IMR-90 (cell line): Measurements from ENCODE around the gene GAS7. TPM values are rescaled to one million over a fixed set of nuclear protein-coding genes. Genes with fewer than 3 reads are reported as not detected.
A peak's percentile ranks its signal among the peaks of the same experiment; 100 is the strongest.

Experiments
- ATAC-seq: fragments of 200-7000 bp; cut with Tn5 transposase; 2 replicates; pipeline ENCODE4 v1.9.1; 2020; ENCODE audit warnings: low read depth, mild to moderate bottlenecking, moderate library complexity
- BruUV-seq: library from RNA; stranded (reverse); fragments of 400-500 nt; replicated peaks from 2 replicates; lab custom pipeline; 2021; lab: Mats Ljungman, UMichigan
- CTCF ChIA-PET: fragments of 300-600 bp; formaldehyde crosslinking; extraction: SDS; loops from one replicate; lab custom pipeline; 2021; ENCODE audit warnings: antibody characterized with exemption; lab: Yijun Ruan, JAX
- POLR2A ChIA-PET: fragments of 300-600 bp; sonication (Branson Sonifier 250); formaldehyde crosslinking; loops from one replicate; lab custom pipeline; 2022; ENCODE audit warnings: antibody characterized with exemption; ENCODE audit not compliant: unreplicated experiment; lab: Charles Lee
- DNase-seq: peaks from one replicate; pipeline ENCODE4 v3.0.0; 2013
- H2AFZ ChIP-seq: replicated peaks from 2 replicates; pipeline ENCODE3; 2013; ENCODE audit warnings: low read length, mild to moderate bottlenecking; ENCODE audit not compliant: poor library complexity
- H2AK5ac ChIP-seq: 2 replicates; pipeline ENCODE4 v1.6.1; 2013; ENCODE audit warnings: low read depth, low read length, inconsistent platforms
- H2AK9ac ChIP-seq: replicated peaks from 2 replicates; pipeline ENCODE3; 2013; ENCODE audit warnings: mild to moderate bottlenecking, low read depth, low read length, moderate library complexity; ENCODE audit not compliant: poor library complexity
- H2BK120ac ChIP-seq: 2 replicates; pipeline ENCODE4 v1.6.1; 2013; ENCODE audit warnings: low read depth, low read length, inconsistent platforms
- H2BK15ac ChIP-seq: 3 replicates; pipeline ENCODE4 v1.6.1; 2013; ENCODE audit warnings: low read depth, low read length, inconsistent platforms
- H2BK20ac ChIP-seq: 2 replicates; pipeline ENCODE4 v1.6.1; 2013; ENCODE audit warnings: low read depth, mild to moderate bottlenecking, inconsistent platforms, low read length, moderate library complexity
- H2BK5ac ChIP-seq: 2 replicates; pipeline ENCODE4 v1.6.1; 2013; ENCODE audit warnings: mild to moderate bottlenecking, low read depth, low read length, inconsistent platforms; ENCODE audit not compliant: poor library complexity, severe bottlenecking
- H3K14ac ChIP-seq: replicated peaks from 2 replicates; pipeline ENCODE4 v1.6.1; 2013; ENCODE audit warnings: low read depth, low read length, inconsistent platforms
- H3K18ac ChIP-seq: 2 replicates; pipeline ENCODE4 v1.6.1; 2013; ENCODE audit warnings: low read depth, low read length, control low read depth
- H3K23ac ChIP-seq: 2 replicates; pipeline ENCODE4 v1.6.1; 2013; ENCODE audit warnings: low read depth, low read length, inconsistent platforms
- H3K27ac ChIP-seq: 2 replicates; pipeline ENCODE4 v1.5.1; 2013; ENCODE audit warnings: mild to moderate bottlenecking, control low read depth, low read length; ENCODE audit not compliant: insufficient read depth
- H3K27me3 ChIP-seq: 2 replicates; pipeline ENCODE4 v1.6.1; 2013; ENCODE audit warnings: low read length; ENCODE audit not compliant: control insufficient read depth, insufficient read depth
- H3K36me3 ChIP-seq: 2 replicates; pipeline ENCODE4 v1.6.1; 2013; ENCODE audit warnings: low read length, mixed read lengths; ENCODE audit not compliant: control insufficient read depth, insufficient read depth
- H3K4ac ChIP-seq: 2 replicates; pipeline ENCODE4 v1.6.1; 2013; ENCODE audit warnings: low read depth, low read length, inconsistent platforms
- H3K4me1 ChIP-seq: 2 replicates; pipeline ENCODE4 v1.6.1; 2013; ENCODE audit warnings: low read length, mixed read lengths; ENCODE audit not compliant: control insufficient read depth, insufficient read depth
- H3K4me2 ChIP-seq: 2 replicates; pipeline ENCODE4 v1.6.1; 2013; ENCODE audit warnings: low read depth, mild to moderate bottlenecking, control low read depth, low read length, moderate library complexity
- H3K4me3 ChIP-seq: 2 replicates; pipeline ENCODE4 v1.5.1; 2013; ENCODE audit warnings: low read depth, mild to moderate bottlenecking, control low read depth, low read length, moderate library complexity; ENCODE audit not compliant: insufficient read depth
- H3K56ac ChIP-seq: 2 replicates; pipeline ENCODE4 v1.6.1; 2013; ENCODE audit warnings: low read length, inconsistent platforms; ENCODE audit not compliant: insufficient read depth; ENCODE audit errors: extremely low read depth
- H3K79me1 ChIP-seq, 2 experiments: 2 replicates each; pipeline ENCODE4 v1.6.1; 2013; ENCODE audit warnings: low read length in 2 of 2, inconsistent platforms in 1 of 2, low read depth in 1 of 2
- H3K9ac ChIP-seq: 2 replicates; pipeline ENCODE4 v1.6.1; 2013; ENCODE audit warnings: low read depth, low read length, control low read depth
- H3K9me1 ChIP-seq: 2 replicates; pipeline ENCODE4 v1.6.1; 2013; ENCODE audit warnings: low read length, inconsistent platforms; ENCODE audit not compliant: insufficient read depth
- H3K9me3 ChIP-seq: 2 replicates; pipeline ENCODE4 v1.6.1; 2013; ENCODE audit warnings: low read length; ENCODE audit not compliant: control insufficient read depth, insufficient read depth
- H4K20me1 ChIP-seq: 2 replicates; pipeline ENCODE4 v1.6.1; 2013; ENCODE audit warnings: low read length, inconsistent platforms; ENCODE audit not compliant: insufficient read depth
- H4K5ac ChIP-seq: 2 replicates; pipeline ENCODE4 v1.6.1; 2013; ENCODE audit warnings: mild to moderate bottlenecking, low read depth, low read length, control low read depth
- H4K8ac ChIP-seq, 2 experiments: 2 replicates each; pipeline ENCODE4 v1.6.1; 2013; ENCODE audit warnings: low read depth in 2 of 2, low read length in 2 of 2, control low read depth in 1 of 2, inconsistent platforms in 1 of 2
- H4K91ac ChIP-seq: 2 replicates; pipeline ENCODE4 v1.6.1; 2013; ENCODE audit warnings: low read depth, low read length, inconsistent platforms; ENCODE audit not compliant: insufficient read depth
- BHLHE40 ChIP-seq: fragments of 150-350 bp; IDR thresholded peaks from 2 replicates; pipeline ENCODE4 v1.6.1; 2016; ENCODE audit warnings: mild to moderate bottlenecking, low read depth, low read length
- CEBPB ChIP-seq: IDR thresholded peaks from 2 replicates; pipeline ENCODE4 v1.6.1; 2012; ENCODE audit warnings: low read depth, low read length, improper control_type of control experiment
- CHD1 ChIP-seq: IDR thresholded peaks from 2 replicates; pipeline ENCODE4 v1.6.1; 2012; ENCODE audit warnings: low read depth, low read length, improper control_type of control experiment
- MAFK ChIP-seq: IDR thresholded peaks from 2 replicates; pipeline ENCODE4 v1.6.1; 2012; ENCODE audit warnings: low read depth, low read length, improper control_type of control experiment
- MXI1 ChIP-seq: IDR thresholded peaks from 2 replicates; pipeline ENCODE4 v1.6.1; 2012; ENCODE audit warnings: low read depth, mild to moderate bottlenecking, low read length, moderate library complexity, borderline replicate concordance
- whole genome bisulfite sequencing, 2 experiments: methylation state at CpG; one replicate each; pipeline versions ENCODE4 v1.1.5 to v1.1.7; 2013; ENCODE audit warnings: missing lambda C conversion rate in 2 of 2; ENCODE audit not compliant: insufficient read length in 1 of 2; ENCODE audit errors: extremely low coverage in 2 of 2; 5-methylcytosine and 5-hydroxymethylcytosine counted together
- dilution Hi-C: fragments of 300-500 bp; cut with HindIII; formaldehyde crosslinking; loops from one replicate; pipeline ENCODE4 v1.14.3; 2018; ENCODE audit warnings: low sequenced_read_pairs; ENCODE audit not compliant: unreplicated experiment
- in situ Hi-C: fragments of 300-500 bp; cut with MboI; formaldehyde crosslinking; loops from 3 replicates; pipeline ENCODE4 v1.14.3; 2019; ENCODE audit warnings: low sequenced_read_pairs, inconsistent platforms, mixed read lengths
- intact Hi-C: fragments of 100-400 bp; cut with micrococcal nuclease; formaldehyde crosslinking; loops from 2 replicates; pipeline ENCODE4 v1.10.0; 2022
- polyA plus RNA-seq, 3 experiments: library from polyadenylated mRNA; depleted of rRNA; stranded (reverse); fragments of >200 nt; gene quantifications; 2 replicates each; pipeline ENCODE4 v1.2.3, GENCODE V29; 2012; ENCODE audit warnings: low replicate concordance in 1 of 3
- total RNA-seq: library from RNA; depleted of rRNA; stranded (reverse); fragments of >200 nt; gene quantifications from 2 replicates; pipeline ENCODE4 v1.2.3, GENCODE V29; 2012
- TF ChIP-seq, protein P1 (sequence below): fragments of 150-350 bp; IDR thresholded peaks from 2 replicates; pipeline ENCODE4 v1.6.1; 2017; ENCODE audit warnings: mild to moderate bottlenecking, antibody characterized with exemption, low read length, low read depth

The GAS7 gene
- total and polyA plus RNA-seq, 2 of the 4 experiments (the other 2 are of a cell fraction), result 4.6 to 5.0 TPM

GRCh38 chr17:10144456-10144855, 54.0 kb downstream of the GAS7 start:
- Histone ChIP-seq H3K36me3 (no peaks in the 10 kb centered on the region), H2AK5ac (no peak overlapping the region), H4K91ac (no peak overlapping the region), H3K9me1 (0 out of 2 replicates have a peak, but pooled peaks cover 4% of the 10 kb centered on the region), H2AFZ (no peak overlapping the region), H3K27ac (no peak overlapping the region), H3K56ac (no peak overlapping the region), H3K27me3 (no peaks in the 10 kb centered on the region), H2BK5ac (no peak overlapping the region), H3K9me3 (no peaks in the 10 kb centered on the region), H3K79me1 (peaks cover 3 to 9% of the 10 kb centered on the region in 2 experiments; a peak in 2 of 4 replicates), H2BK15ac (no peak overlapping the region), H4K5ac (no peak overlapping the region), H3K9ac (no peak overlapping the region), H3K23ac (no peak overlapping the region), H3K4ac (no peak overlapping the region), H3K14ac (no peak overlapping the region), H2BK120ac (no peak overlapping the region), H2BK20ac (no peak overlapping the region), H3K18ac (no peak overlapping the region), H4K20me1 (no peaks in the 10 kb centered on the region), H4K8ac (no peak overlapping the region), H3K4me3 (no peak overlapping the region), H3K4me2 (no peak overlapping the region), H2AK9ac (no peak overlapping the region), H3K4me1 (peaks cover 8% of the 10 kb centered on the region)
- POLR2A ChIA-PET, result no interaction called here
- dilution Hi-C loops (no loop called here), in situ Hi-C loops (no loop called here), intact Hi-C loops (no loop called here)
- CTCF ChIA-PET, result no interaction called here
- no TSS peak for BruUV-seq
- ATAC-seq (no peak), DNase-seq (no peak)
- WGBS, 2 experiments, result no CpG with 5 or more reads among the region's 6 CpGs
- no peak for TF ChIP-seq BHLHE40
- TF ChIP-seq MXI1, result no peak
- no peak for TF ChIP-seq MAFK
- TF ChIP-seq CEBPB, result 0 out of 2 replicates have a peak, but pooled peaks have one; percentile 8
- TF ChIP-seq, protein P1, sequence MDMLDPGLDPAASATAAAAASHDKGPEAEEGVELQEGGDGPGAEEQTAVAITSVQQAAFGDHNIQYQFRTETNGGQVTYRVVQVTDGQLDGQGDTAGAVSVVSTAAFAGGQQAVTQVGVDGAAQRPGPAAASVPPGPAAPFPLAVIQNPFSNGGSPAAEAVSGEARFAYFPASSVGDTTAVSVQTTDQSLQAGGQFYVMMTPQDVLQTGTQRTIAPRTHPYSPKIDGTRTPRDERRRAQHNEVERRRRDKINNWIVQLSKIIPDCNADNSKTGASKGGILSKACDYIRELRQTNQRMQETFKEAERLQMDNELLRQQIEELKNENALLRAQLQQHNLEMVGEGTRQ, result no peak
- no peak for TF ChIP-seq CHD1
